ENCODE data around the gene FRAT1. TPM values are rescaled to one million over a fixed set of nuclear protein-coding genes. Genes with fewer than 3 reads are reported as not detected.

Gene FRAT1
- total RNA-seq, 1 donor from 2014 or later, result 1.4 TPM

- no peak for DNase-seq (ENCODE audit: low read depth)
- H3K36me3 ChIP-seq (ENCODE audit: insufficient read depth, low read length), result peaks cover 32% of the 10 kb centered on the region
- Mint-ChIP-seq H3K4me3 (ENCODE audit: unreplicated experiment) (no peak overlapping the region), H3K9me3 (ENCODE audit: unreplicated experiment) (no peaks in the 10 kb centered on the region), H3K27ac (ENCODE audit: unreplicated experiment) (no peak overlapping the region), H3K4me1 (ENCODE audit: low read depth, unreplicated experiment) (no peaks in the 10 kb centered on the region), H3K27me3 (ENCODE audit: low read depth, unreplicated experiment) (no peaks in the 10 kb centered on the region), H3K36me3 (ENCODE audit: low read depth, unreplicated experiment) (peaks cover 28% of the 10 kb centered on the region)
- H3K4me2 ChIP-seq (ENCODE audit: low read length), result no peak overlapping the region
- no peak overlapping the region for H3K9ac ChIP-seq (ENCODE audit: low read length)
- no peaks in the 10 kb centered on the region for H4K20me1 ChIP-seq (ENCODE audit: insufficient read depth, low read length)
- no peak overlapping the region for H3K27ac ChIP-seq (ENCODE audit: low read depth, low read length)
- no peak for TF ChIP-seq CTCF (IDR thresholded peaks at IDR 0.05; ENCODE audit: insufficient read depth, low read depth, low read length)
- TF ChIP-seq EZH2 (IDR thresholded peaks at IDR 0.05; ENCODE audit: insufficient read depth, low read length), result no peak
- no peaks in the 10 kb centered on the region for H3K79me2 ChIP-seq (ENCODE audit: insufficient read depth, low read length)
- no peak for FAIRE-seq
- no peak overlapping the region for H3K4me3 ChIP-seq (ENCODE audit: insufficient read depth, low read depth, low read length)
- no peaks in the 10 kb centered on the region for H3K4me1 ChIP-seq (ENCODE audit: insufficient read depth, low read length)
- no peak overlapping the region for H2AFZ ChIP-seq (ENCODE audit: low read depth, low read length)
- no peaks in the 10 kb centered on the region for H3K9me3 ChIP-seq (ENCODE audit: insufficient read depth, low read depth, low read length)
- no peaks in the 10 kb centered on the region for H3K27me3 ChIP-seq (ENCODE audit: insufficient read depth, low read length)
Observed at GRCh38 chr10:97358349-97358748, 39.3 kb downstream of the FRAT1 start.

- H3K4me2 ChIP-seq (ENCODE audit: low read length), result no peak overlapping the region
- H3K4me1 ChIP-seq (ENCODE audit: insufficient read depth, low read length), result no peaks in the 10 kb centered on the region
- no peaks in the 10 kb centered on the region for H4K20me1 ChIP-seq (ENCODE audit: insufficient read depth, low read length)
- H3K36me3 ChIP-seq (ENCODE audit: insufficient read depth, low read length), result peaks cover 32% of the 10 kb centered on the region
- Mint-ChIP-seq H3K27me3 (ENCODE audit: low read depth, unreplicated experiment) (no peaks in the 10 kb centered on the region), H3K27ac (ENCODE audit: unreplicated experiment) (no peak overlapping the region), H3K4me3 (ENCODE audit: unreplicated experiment) (no peak overlapping the region), H3K9me3 (ENCODE audit: unreplicated experiment) (no peaks in the 10 kb centered on the region), H3K4me1 (ENCODE audit: low read depth, unreplicated experiment) (no peaks in the 10 kb centered on the region), H3K36me3 (ENCODE audit: low read depth, unreplicated experiment) (peaks cover 26% of the 10 kb centered on the region)
- FAIRE-seq (no peak), DNase-seq (ENCODE audit: low read depth) (no peak)
- no peak overlapping the region for H2AFZ ChIP-seq (ENCODE audit: low read depth, low read length)
- no peaks in the 10 kb centered on the region for H3K79me2 ChIP-seq (ENCODE audit: insufficient read depth, low read length)
- no peak overlapping the region for H3K4me3 ChIP-seq (ENCODE audit: insufficient read depth, low read depth, low read length)
- H3K27ac ChIP-seq (ENCODE audit: low read depth, low read length), result no peak overlapping the region
- TF ChIP-seq CTCF (IDR thresholded peaks at IDR 0.05; ENCODE audit: insufficient read depth, low read depth, low read length), result no peak
- no peak for TF ChIP-seq EZH2 (IDR thresholded peaks at IDR 0.05; ENCODE audit: insufficient read depth, low read length)
- no peak overlapping the region for H3K9ac ChIP-seq (ENCODE audit: low read length)
- H3K27me3 ChIP-seq (ENCODE audit: insufficient read depth, low read length), result no peaks in the 10 kb centered on the region
- H3K9me3 ChIP-seq (ENCODE audit: insufficient read depth, low read depth, low read length), result no peaks in the 10 kb centered on the region
Observed at GRCh38 chr10:97358781-97359180, 39.7 kb downstream of the FRAT1 start.

- FAIRE-seq, result no peak
- H3K4me3 ChIP-seq (ENCODE audit: insufficient read depth, low read depth, low read length), result no peak overlapping the region
- no peaks in the 10 kb centered on the region for H3K4me1 ChIP-seq (ENCODE audit: insufficient read depth, low read length)
- peaks cover 30% of the 10 kb centered on the region for H3K36me3 ChIP-seq (ENCODE audit: insufficient read depth, low read length)
- H3K9me3 ChIP-seq (ENCODE audit: insufficient read depth, low read depth, low read length), result no peaks in the 10 kb centered on the region
- no peak overlapping the region for H3K9ac ChIP-seq (ENCODE audit: low read length)
- Mint-ChIP-seq H3K36me3 (ENCODE audit: low read depth, unreplicated experiment) (peaks cover 18% of the 10 kb centered on the region), H3K9me3 (ENCODE audit: unreplicated experiment) (no peaks in the 10 kb centered on the region), H3K4me1 (ENCODE audit: low read depth, unreplicated experiment) (no peaks in the 10 kb centered on the region), H3K4me3 (ENCODE audit: unreplicated experiment) (no peak overlapping the region), H3K27me3 (ENCODE audit: low read depth, unreplicated experiment) (no peaks in the 10 kb centered on the region), H3K27ac (ENCODE audit: unreplicated experiment) (peak overlapping the region; percentile 53)
- H3K27ac ChIP-seq (ENCODE audit: low read depth, low read length), result no peak overlapping the region
- H4K20me1 ChIP-seq (ENCODE audit: insufficient read depth, low read length), result no peaks in the 10 kb centered on the region
- H2AFZ ChIP-seq (ENCODE audit: low read depth, low read length), result no peak overlapping the region
- no peak overlapping the region for H3K4me2 ChIP-seq (ENCODE audit: low read length)
- no peaks in the 10 kb centered on the region for H3K27me3 ChIP-seq (ENCODE audit: insufficient read depth, low read length)
- DNase-seq (ENCODE audit: low read depth), result no peak
- TF ChIP-seq CTCF (IDR thresholded peaks at IDR 0.05; ENCODE audit: insufficient read depth, low read depth, low read length) (no peak), EZH2 (IDR thresholded peaks at IDR 0.05; ENCODE audit: insufficient read depth, low read length) (no peak)
- H3K79me2 ChIP-seq (ENCODE audit: insufficient read depth, low read length), result no peaks in the 10 kb centered on the region
Observed at GRCh38 chr10:97360705-97361536, 41.9 kb downstream of the FRAT1 start.
